GM18519 (cell line): ENCODE measurements around the gene SELENOW.
"Not testable (repeated sequence)": the region's sequence is repeated elsewhere in the genome, so short reads cannot be mapped to it uniquely, and the experiment has no call there.

Source experiments
- ATAC-seq: cut with Tn5 transposase; IDR thresholded peaks from one replicate; pipeline ENCODE4 v1.9.1; 2021; ENCODE audit warnings: mild to moderate bottlenecking, moderate library complexity; ENCODE audit not compliant: unreplicated experiment, low FRiP score

SELENOW gene

DNA sequence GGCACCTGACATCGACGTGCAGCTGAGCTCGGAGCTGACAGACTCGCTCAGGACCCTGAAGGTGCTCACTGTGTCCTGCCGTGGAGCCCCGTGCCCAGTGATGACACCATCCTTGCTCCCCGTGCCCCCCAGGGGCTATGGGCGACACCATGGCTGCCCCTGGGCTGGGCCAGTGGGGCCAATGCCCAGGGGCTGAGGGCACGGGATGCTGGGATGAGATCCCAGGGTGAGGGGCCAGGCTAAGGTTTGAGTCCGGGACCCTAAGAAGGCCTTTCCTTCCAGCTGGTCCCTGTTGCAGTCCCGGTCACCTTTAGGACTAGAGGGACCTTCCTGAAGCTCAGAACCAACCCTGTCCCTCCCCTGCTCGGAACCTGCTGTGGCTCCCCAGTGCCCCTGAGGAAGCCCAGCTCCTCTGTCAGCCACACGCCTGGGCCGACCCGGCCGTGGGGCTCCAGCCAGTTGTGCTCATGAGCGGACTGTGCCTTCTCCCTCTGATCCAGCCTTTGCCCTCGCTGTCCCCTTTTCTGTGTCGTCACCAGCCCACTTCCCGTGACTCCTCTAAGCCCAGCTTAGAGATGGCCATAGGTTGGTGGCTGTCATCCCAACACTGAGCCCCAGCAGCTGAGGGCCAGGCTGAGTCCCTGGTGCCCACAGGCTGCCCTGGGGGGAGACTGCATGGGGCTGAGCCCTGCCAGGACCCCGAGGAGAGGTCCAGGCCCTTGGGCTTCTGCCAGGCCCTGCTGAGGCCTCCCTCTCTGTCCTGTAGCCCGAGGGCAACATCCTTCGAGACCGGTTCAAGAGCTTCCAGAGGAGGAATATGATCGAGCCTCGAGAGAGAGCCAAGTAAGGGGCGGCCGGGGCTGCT is 22.5 kb upstream of the SELENOW start:
- no peak for ATAC-seq

DNA sequence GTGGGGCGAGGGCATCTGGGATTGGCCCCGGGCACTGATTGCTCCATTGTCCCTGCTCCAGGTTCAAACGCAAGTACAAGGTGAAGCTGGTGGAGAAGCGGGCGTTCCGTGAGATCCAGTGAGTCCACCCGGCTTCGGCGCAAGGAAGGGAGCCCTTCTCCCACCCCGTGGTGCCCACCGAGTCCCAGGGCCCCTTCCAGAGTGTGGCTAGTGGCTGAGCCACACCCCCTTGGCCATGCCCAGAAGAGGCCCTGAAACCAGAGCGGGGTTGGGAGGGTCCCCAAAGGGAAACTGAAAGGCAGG is 21.9 kb upstream of the SELENOW start:
- no peak for ATAC-seq

DNA sequence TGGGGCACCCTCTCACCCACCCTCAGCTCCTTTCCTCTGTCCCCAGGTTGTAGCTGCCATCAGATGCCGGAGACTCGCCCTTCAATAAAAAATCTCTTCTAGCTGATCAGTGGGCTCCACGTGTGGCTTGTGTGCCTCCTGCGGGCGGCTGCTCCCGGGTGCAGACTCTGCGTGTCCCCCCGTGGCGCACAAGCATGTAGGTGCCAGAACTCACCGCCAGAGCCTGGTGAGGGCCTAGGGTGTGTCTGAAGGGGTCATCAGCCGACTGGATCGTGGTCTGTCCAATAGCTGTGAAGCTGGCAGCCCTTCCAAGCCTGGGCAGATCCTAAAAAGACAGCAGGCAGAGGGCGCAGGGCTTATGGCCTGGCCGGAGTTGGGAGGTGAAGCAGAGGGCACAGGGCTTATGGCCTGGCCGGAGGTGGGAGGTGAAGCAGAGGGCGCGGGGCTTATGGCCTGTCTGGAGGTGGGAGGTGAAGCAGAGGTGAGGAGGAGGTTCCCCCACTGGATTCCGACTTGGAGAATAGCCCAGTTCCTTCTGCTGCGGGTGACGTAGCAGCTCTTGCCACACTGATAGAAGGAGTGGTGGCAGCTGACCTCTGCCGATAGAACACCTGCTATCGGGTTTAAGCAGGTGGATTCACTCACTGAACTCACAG is 21.4 kb upstream of the SELENOW start:
- ATAC-seq: no peak

DNA sequence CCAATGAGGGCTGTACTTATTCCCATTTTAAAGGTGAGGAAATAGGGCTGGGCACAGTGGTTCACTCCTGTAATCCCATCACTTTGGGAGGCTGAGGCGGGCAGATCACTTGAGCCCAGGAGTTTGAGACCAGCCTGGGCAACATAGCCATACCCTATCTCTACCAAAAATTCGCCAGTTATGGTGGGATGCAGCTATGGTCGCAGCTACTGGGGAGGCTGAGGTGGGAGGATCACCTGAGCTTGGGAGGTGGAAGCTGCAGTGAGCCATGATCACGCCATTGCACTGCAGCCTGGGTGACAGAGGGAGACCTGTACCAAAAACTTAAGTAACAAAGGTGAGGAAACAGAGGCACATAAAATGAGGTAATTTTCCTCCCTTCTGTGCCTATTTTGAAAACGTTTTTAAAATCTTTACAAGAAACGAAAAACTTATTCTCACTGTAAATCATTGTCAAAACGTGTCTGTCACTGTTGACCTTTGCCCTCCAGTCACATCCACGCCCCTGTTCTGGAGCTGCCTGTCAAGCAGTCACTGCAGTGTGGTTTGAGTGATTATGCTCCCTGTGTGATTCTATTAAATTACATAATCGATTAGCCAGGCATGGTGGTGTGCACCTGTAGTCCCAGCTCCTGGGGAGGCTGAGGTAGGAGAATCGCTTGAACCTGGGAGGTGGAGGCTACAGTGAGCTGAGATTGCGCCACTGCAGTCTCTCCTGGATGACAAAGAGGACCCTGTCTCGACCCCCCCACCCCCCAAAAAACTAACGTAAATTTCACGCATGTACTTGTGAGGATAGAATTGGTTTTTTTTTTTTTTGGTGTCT is 20.7 kb upstream of the SELENOW start:
- no peak for ATAC-seq

DNA sequence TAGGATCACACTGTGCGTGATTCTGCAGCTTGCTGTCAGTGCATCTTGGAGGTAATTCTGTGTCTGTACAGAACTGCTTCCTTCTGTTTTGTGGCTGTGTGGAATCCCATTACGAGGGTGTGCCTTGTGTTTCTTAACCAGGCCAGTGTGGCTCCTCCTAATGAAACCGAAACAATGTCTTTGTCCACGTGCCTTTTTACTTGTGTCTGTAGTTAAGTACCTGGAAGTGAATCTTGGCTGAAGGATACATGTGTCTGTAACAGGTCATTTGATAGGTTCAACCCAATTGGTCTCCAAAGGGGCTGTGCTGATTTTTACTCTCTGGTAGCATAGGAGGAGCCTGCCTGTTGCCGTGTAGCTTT is 20.1 kb upstream of the SELENOW start:
- no peak for ATAC-seq

DNA sequence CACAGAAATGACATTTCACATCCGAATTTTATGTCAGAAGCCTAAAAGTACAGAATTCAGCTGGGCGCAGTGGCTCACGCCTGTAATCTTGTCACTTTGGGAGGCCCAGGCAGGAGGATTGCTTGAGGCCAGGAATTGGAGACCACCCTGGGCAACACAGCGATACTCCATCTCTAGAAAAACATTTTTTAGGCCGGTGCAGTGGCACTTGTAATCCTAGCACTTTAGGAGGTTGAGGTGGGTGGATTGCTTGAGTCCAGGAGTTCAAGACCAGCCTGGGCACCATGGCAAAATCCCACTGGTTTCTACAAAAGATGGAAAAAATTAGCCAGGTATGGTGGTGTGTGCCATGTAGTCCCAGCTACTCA is 17.9 kb upstream of the SELENOW start:
- no peak for ATAC-seq

DNA sequence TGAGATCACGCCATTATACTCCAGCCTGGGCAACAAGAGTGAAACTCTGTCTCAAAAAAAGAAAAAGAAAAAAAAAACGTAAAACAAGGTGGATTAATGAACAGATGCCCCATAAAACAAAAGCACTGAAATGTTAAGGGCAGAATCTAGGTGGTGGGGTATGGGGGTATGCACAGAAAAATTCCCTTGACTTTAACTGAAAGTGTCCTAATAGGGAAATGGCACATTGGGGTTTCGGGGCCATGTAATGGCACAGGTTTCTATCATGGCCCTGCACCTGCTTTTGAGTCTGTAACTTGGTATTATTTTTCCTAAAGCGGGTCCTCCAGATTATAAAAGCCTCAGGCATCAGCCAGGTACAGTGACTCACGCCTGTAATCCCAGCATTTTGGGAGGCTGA is 16.9 kb upstream of the SELENOW start:
- no peak for ATAC-seq

DNA sequence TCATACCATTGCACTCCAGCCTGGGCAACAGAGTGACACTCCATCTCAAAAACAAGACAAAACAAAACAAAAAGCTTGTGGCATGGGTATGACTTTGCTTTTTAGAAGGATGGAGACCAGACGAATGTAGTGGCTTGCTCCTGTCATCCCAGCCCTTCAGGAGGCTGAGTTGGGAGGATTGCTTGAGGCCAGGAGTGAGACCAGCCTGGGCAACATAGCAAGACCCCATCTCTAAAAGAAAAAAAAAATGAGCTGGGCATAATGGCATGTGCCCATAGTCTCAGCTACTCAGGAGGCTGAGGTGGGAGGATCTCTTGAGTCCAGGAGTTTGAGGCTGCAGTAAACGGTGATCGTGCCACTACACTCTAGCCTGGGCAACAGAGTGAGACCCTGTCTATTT is 16.4 kb upstream of the SELENOW start:
- no peak for ATAC-seq

DNA sequence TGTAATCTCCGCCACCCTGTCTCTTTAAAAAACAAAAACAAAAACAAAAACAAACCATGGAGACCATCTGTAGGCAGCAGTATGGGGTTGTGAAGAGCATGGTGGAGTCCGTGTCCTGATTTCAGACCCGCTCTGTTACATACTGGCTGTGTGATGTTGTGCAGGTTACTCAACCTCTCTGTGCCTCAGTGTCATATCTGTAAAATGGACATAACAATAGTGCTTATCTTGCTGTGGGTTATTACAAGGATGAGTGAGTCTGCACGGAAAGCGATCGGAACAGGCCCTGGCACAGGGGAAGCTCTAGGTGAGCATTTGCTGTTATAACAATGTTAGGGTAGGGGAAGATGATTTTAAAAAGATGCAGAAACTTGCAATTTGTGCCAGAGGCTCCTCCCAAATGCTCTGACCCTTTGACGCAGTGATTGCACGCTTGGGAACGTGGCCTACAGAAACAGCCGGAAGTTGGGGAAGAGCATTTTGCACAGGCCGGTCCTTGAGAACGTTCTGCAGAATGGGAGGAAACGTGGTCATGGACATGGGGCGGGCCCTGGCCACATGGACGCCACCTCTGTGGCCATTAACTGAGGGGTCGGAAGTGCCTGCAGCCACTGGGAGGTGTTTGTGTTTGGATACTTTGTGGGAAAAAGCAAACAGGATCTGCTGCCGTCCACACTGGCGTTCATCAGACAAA is 15.7 kb upstream of the SELENOW start:
- ATAC-seq: no peak

DNA sequence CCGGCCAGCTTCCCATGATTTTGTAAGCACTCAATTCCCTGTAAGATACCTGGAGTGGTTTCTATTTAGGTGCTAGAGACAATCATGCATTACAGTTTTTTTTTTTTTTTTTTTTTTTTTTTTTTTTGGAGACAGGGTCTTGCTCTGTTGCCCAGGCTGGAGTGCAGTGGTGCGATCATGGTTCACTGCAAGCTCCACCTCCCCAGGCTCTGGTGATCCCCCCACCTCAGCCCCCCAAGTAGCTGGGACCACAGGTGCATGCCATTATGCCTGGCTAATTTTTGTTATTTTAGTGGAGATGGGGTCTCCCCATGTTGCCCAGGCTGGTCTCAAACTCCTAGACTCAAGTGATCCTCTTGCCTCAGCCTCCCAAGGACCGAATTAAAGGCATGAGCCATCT is 13.8 kb upstream of the SELENOW start:
- not testable (repeated sequence) for ATAC-seq

DNA sequence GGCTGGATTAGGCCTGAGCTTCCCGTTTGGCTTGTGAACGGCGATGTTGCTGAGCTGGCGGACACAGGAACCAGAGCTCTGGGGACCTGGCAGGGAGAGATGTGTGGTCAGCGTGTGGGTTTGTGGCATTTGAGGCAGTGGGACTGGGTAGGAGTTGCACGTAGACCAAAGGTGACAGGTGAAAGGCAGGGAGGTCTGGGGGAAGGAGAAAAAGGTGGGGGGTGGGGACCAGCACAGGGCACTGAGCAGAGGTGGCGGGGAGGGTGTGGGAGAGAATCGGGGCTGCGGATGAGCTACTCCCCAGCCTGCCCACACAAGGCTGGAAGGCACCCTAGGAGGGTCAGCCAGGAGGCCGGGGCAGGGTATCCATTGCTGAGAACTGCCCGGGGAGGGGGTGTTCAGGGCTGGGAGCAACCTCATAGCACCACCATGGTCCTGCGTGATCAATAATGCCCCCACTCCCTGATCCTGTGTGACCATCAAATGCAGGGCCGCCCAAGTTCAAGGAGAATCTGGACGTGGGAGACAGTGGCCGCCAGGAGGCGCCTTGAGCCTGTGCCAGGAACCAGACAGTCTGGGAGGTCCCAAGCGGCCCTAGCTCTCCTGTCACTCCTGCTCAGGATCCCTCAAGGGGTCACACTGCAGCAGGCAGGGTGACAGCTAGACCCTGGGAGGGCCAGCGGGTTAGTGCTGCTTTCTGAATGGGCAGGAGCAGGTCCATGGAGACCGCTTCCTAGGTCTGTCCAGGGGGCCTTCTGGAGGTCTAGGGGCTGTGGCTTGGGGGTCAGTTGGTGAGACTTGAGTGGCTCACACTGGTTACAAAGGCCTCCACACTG is 12.8 kb upstream of the SELENOW start:
- no peak for ATAC-seq

DNA sequence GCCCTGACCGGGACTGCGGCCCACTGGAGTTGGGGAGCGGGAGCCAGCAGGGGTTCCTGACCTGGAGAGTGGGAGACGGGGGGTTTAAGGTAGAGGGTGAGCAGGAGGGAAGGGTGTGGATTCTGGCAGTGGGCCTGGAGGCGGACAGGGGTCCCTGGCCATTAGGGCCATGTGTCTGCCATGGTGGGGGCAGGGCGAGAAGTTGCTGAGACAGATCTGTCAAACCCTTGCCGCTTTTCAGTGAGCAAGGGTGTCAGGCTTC is 12.2 kb upstream of the SELENOW start:
- ATAC-seq: no peak

DNA sequence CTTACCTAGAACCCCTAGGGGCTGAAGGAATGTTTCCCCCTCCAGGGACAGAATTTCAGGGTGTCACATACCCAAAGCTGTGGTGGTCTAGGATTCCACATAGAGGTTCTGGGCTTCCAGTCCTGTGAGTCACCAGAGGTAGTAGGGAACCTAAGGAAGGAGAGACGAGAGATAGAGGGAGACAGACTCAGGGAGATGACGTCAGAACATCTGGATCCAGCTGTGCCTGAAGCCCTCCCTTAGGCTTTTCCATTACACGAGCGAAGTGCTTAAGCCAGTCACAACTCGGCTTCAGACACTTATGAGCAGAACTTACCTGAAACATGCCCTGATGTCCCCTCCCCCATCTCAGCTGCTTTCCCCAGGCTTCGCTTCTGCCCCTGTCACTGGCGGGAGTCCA is 11.8 kb upstream of the SELENOW start:
- ATAC-seq: no peak

DNA sequence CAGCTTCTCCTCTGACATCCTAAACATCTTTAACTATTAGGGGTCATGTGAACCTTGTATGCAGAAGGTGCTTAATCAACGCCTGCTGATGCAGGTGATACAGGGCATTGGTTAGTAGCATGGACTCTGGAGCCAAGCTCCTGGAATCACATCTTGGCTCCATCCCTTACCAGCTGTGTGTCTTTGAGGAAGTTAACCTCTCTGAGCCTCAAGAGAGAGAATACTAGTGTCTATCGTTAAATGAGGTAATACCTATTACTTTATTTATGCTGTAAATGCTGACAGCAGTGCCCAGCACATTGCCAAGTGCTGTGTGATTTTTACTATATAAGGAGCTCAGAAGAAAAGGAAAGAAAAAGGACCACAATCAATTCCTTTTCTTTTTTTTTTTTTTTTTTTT is 11.2 kb upstream of the SELENOW start:
- no peak for ATAC-seq

DNA sequence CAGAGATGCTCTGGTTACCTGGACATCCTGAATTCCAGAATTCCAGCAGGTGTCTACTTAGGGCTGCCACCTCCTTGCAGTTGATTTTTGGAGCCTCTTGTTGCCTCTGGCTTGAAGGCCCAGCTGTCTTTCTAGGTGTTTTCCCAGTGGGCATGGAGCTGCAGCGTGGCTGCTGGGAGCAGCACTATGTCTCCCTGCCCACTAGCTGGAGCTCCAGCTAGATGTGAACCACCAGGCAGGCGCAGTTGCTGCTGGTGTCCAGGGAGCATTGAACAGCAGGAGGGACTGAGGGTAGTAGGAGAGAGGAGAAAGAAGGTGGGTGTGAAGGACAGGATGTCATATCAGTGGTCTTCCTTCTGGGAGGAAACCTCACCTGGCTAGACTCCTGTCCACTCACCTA is 9.9 kb upstream of the SELENOW start:
- ATAC-seq: no peak

DNA sequence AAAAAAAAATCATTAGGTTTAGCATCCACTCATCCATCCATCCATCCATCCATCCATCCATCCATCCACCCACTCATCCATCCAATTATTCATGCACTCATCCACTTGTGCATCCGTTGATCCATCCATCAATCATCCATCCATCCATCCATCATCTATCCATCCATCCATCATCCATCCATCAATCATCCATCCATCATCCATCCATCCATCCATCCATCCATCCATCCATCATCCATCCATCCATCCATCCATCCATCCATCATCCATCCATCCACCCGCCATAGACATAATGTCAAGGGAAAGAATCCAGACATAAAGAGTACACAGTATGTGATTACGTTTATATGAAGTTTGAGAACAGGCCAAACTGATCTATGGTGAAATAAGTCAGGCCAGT is 9.0 kb upstream of the SELENOW start:
- no peak for ATAC-seq

DNA sequence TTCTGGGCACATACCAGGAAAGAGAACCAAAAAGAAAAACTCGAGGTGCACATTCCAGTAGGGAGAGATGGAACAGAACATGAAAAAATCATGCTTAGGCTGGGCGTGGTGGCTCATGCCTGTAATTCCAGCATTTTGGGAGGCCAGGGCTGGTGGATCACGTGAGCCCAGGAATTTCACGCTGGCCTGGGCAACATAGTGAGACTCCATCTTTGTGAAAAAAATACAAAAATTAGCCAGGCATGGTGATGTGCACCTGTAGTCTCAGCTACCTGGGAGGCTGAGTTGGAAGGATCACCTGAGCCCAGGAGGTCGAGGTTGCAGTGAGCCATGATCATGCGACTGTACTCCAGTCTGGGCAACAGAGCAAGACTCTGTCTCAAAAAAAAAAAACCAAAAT is 7.2 kb upstream of the SELENOW start:
- ATAC-seq: not testable (repeated sequence)

DNA sequence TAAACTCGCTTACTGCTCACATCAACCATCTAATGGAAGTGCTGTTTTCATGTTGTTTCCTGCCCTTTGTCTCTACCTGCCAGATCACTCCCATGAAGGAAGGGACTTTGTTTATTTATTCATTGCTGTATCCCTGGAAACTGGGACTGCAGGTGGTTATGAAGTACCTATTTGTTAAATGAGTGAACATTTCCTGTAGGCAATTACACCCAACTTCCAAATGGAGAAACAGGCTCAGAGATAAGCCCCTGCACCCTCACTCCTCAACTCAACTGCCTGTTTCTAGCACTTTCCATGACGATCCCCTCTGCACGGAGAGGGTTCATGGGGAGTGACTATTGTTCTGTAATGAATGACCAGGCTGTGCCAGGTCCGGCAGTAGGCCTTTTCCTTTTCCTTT is 1.9 kb upstream of the SELENOW start:
- no peak for ATAC-seq

DNA sequence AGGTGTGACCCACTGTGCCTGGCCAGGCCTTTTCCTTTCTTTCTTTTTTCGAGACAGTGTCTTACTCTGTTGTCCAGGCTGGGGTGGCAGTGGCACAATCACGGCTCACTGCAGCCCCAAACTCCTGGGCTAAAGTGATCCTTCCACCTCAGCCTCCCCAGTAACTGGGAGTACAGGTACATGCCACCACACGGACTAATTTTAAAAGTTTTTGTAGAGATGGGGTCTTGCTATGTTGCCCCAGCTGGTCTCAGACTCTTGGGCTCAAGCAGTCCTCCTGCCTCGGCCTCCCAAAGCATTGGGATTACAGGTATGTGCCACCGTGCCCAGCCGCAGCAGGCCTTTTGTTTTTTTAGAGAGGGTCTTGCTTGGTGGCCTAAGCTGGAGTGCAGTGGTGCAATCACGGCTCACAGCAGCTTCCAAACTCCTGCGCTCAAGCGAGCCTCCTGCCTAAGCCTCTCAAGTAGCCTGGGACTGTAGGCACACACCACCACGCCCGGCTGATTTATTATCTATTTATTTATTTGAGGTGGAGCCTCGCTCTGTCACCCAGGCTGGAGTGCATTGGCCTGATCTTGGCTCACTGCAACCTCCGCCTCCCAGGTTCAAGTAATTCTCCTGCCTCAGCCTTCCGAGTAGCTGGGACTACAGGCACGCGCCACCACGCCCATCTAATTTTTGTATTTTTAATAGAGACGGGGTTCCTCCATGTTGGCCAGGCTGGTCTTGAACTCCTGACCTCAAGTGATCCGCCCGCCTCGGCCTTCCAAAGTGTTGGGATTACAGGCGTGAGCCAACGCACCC is 1.1 kb upstream of the SELENOW start:
- not testable (repeated sequence) for ATAC-seq

DNA sequence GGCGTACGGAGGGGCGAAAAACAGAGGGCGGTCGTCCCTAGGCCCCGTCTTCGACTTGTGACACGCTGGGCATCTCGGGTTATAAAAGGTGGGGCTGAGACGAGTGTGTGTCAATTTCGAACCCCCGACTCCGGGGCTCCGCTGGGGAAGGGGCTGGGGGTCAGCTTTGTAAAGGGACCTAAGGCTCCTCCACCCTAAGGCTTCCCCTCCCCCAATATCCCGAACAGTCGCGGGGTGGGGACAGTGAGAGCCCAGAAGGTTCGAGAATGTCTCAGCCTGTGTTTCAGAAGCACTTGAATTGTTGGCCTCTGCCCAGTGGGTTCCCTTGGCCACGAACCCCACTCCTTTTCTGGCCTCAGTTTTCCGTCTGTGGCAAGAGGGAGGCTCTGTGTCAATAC is 450 bp downstream of the SELENOW start:
- ATAC-seq: no peak
